DOHH2 (cell line): ENCODE results near the gene VILL.

Source experiments
- CTCF ChIP-seq: fragments of 200-600 bp; sonication (generic); IDR thresholded peaks from one replicate; pipeline ENCODE4 v1.5.1; 2014; ENCODE audit warnings: antibody characterized with exemption, mild to moderate bottlenecking, low read depth, low read length; ENCODE audit not compliant: poor library complexity, severe bottlenecking
- EZH2phosphoT487 ChIP-seq: fragments of 200-600 bp; sonication (generic); IDR thresholded peaks from 2 replicates; pipeline ENCODE4 v1.6.1; 2017; ENCODE audit warnings: borderline replicate concordance, mild to moderate bottlenecking, antibody characterized with exemption, low read length, moderate library complexity, mixed read lengths

GRCh38 chr3:37987751-37988179, 2.8 kb upstream of the VILL start:
- no peak for TF ChIP-seq CTCF
- TF ChIP-seq EZH2phosphoT487 = no peak
